Activated CD4-positive, alpha-beta T cell treated with anti-CD3 and anti-CD28 coated beads, Interleukin-2, amount 10 ng/mL, durations not matched to agents 7 days and 5 days (primary cell): ENCODE measurements around the gene DHRS4L2. TPM values are rescaled to one million over a fixed set of nuclear protein-coding genes. Genes with fewer than 3 reads are reported as not detected.
"Not testable (repeated sequence)": the region's sequence is repeated elsewhere in the genome, so short reads cannot be mapped to it uniquely, and the experiment has no call there.

Experiments used
- CTCF ChIA-PET: fragments of 350-600 bp; sonication (Branson Sonifier 250); formaldehyde crosslinking; loops from one replicate; lab custom pipeline; 2021; ENCODE audit warnings: antibody characterized with exemption; lab: Charles Lee
- POLR2A ChIA-PET: fragments of 350-600 bp; sonication (Branson Sonifier 250); formaldehyde crosslinking; loops from one replicate; lab custom pipeline; 2021; ENCODE audit warnings: antibody characterized with exemption; lab: Charles Lee
- DNase-seq: peaks from one replicate; pipeline ENCODE4 v3.0.0-alpha.2; 2020
- H3K27ac Mint-ChIP-seq: one replicate; pipeline ENCODE4 v1.8.0; 2021; ENCODE audit warnings: mild to moderate bottlenecking, moderate library complexity, mixed read lengths
- H3K27me3 Mint-ChIP-seq: one replicate; pipeline ENCODE4 v1.8.0; 2021; ENCODE audit warnings: mixed read lengths
- H3K36me3 Mint-ChIP-seq: one replicate; pipeline ENCODE4 v1.8.0; 2021; ENCODE audit warnings: low read depth, mixed read lengths
- H3K4me1 Mint-ChIP-seq: one replicate; pipeline ENCODE4 v1.8.0; 2021; ENCODE audit warnings: mixed read lengths
- H3K4me3 Mint-ChIP-seq: one replicate; pipeline ENCODE4 v1.8.0; 2021; ENCODE audit warnings: mild to moderate bottlenecking, moderate library complexity, mixed read lengths
- H3K9me3 Mint-ChIP-seq: one replicate; pipeline ENCODE4 v1.8.0; 2021; ENCODE audit warnings: mixed read lengths
- total RNA-seq, 2 experiments: library from RNA; stranded (reverse); gene quantifications; one replicate each; pipeline ENCODE4 v1.2.3, GENCODE V29; 2021

Gene DHRS4L2
- total RNA-seq, 2 experiments from 2014 or later: 22.5 to 24.8 TPM

GRCh38 chr14:24035769-24036168 lies 47.0 kb downstream of the DHRS4L2 start:
- peak overlapping the region; percentile 88 for H3K27ac Mint-ChIP-seq

GRCh38 chr14:24036169-24036962 lies 47.6 kb downstream of the DHRS4L2 start:
- Mint-ChIP-seq H3K27me3 (no peaks in the 10 kb centered on the region), H3K9me3 (peaks cover 21% of the 10 kb centered on the region), H3K4me3 (peak overlapping the region; percentile 87), H3K27ac (peak overlapping the region; percentile 88), H3K4me1 (peaks cover 21% of the 10 kb centered on the region), H3K36me3 (peaks cover 10% of the 10 kb centered on the region)
- DNase-seq: peak; percentile 77
- ChIA-PET CTCF (interaction anchor here (1.0 kb wide), 2 partner anchors 54 to 72 kb away, joined by 3 read pairs; no protein-coding TSS in a partner anchor), POLR2A (interaction anchor here (0.6 kb wide), 1 partner anchor 46 kb away, joined by 3 read pairs; no protein-coding TSS in a partner anchor)

More at GRCh38 chr14:24035769-24036168, 47.0 kb downstream of the DHRS4L2 start:
- Mint-ChIP-seq H3K36me3 (peaks cover 10% of the 10 kb centered on the region), H3K4me3 (peak overlapping the region; percentile 87), H3K9me3 (peaks cover 25% of the 10 kb centered on the region), H3K4me1 (peaks cover 21% of the 10 kb centered on the region)
- H3K27me3 Mint-ChIP-seq, DNase-seq: not testable (repeated sequence)
- POLR2A ChIA-PET: interaction anchor here (0.6 kb wide), 1 partner anchor 47 kb away, joined by 3 read pairs; no protein-coding TSS in a partner anchor
- CTCF ChIA-PET: interaction anchor here (1.0 kb wide), 2 partner anchors 55 to 73 kb away, joined by 3 read pairs; no protein-coding TSS in a partner anchor

- DNase-seq, H3K27me3 Mint-ChIP-seq, POLR2A ChIA-PET: not testable (repeated sequence)
- peak overlapping the region; percentile 87 for H3K4me3 Mint-ChIP-seq
- peaks cover 16% of the 10 kb centered on the region for H3K9me3 Mint-ChIP-seq
- H3K27ac Mint-ChIP-seq: peak overlapping the region; percentile 88
- peaks cover 10% of the 10 kb centered on the region for H3K36me3 Mint-ChIP-seq
- H3K4me1 Mint-ChIP-seq: peaks cover 21% of the 10 kb centered on the region
- CTCF ChIA-PET: interaction anchor here (1.0 kb wide), 1 partner anchor 53 kb away, joined by 3 read pairs; no protein-coding TSS in a partner anchor
Measured at GRCh38 chr14:24036963-24037657, 48.4 kb downstream of the DHRS4L2 start.

- Mint-ChIP-seq H3K27ac (no peak overlapping the region), H3K36me3 (peaks cover 8% of the 10 kb centered on the region), H3K27me3 (no peaks in the 10 kb centered on the region), H3K9me3 (peaks cover 11% of the 10 kb centered on the region), H3K4me1 (peaks cover 21% of the 10 kb centered on the region), H3K4me3 (no peak overlapping the region)
- DNase-seq: no peak
- ChIA-PET POLR2A (no interaction called here), CTCF (no interaction called here)
Measured at GRCh38 chr14:24037658-24038037, 48.9 kb downstream of the DHRS4L2 start.

- DNase-seq: no peak
- peaks cover 6% of the 10 kb centered on the region for H3K36me3 Mint-ChIP-seq
- ChIA-PET POLR2A (no interaction called here), CTCF (no interaction called here)
- peaks cover 21% of the 10 kb centered on the region for H3K4me1 Mint-ChIP-seq
- H3K4me3 Mint-ChIP-seq: no peak overlapping the region
- H3K9me3 Mint-ChIP-seq: peaks cover 5% of the 10 kb centered on the region
- peaks cover 2% of the 10 kb centered on the region for H3K27me3 Mint-ChIP-seq
- H3K27ac Mint-ChIP-seq: no peak overlapping the region
Measured at GRCh38 chr14:24038686-24039085, 50.0 kb downstream of the DHRS4L2 start.

GRCh38 chr14:24040692-24041091 lies 52.0 kb downstream of the DHRS4L2 start:
- ChIA-PET CTCF (interaction anchor here (1.6 kb wide), 1 partner anchor 391 kb away, joined by 3 read pairs; no protein-coding TSS in a partner anchor), POLR2A (no interaction called here)
- Mint-ChIP-seq H3K9me3 (no peaks in the 10 kb centered on the region), H3K27me3 (peaks cover 6% of the 10 kb centered on the region), H3K36me3 (no peaks in the 10 kb centered on the region), H3K27ac (no peak overlapping the region), H3K4me3 (no peak overlapping the region), H3K4me1 (peaks cover 17% of the 10 kb centered on the region)
- no peak for DNase-seq

- ChIA-PET POLR2A (no interaction called here), CTCF (interaction anchor here (1.4 to 2.4 kb wide), 2 partner anchors 11 to 47 kb away, joined by 4 to 6 read pairs; no protein-coding TSS in a partner anchor)
- Mint-ChIP-seq H3K36me3 (no peaks in the 10 kb centered on the region), H3K27me3 (peaks cover 10% of the 10 kb centered on the region), H3K4me1 (peaks cover 4% of the 10 kb centered on the region), H3K9me3 (no peaks in the 10 kb centered on the region), H3K4me3 (no peak overlapping the region), H3K27ac (no peak overlapping the region)
- no peak for DNase-seq
Measured at GRCh38 chr14:24042746-24043145, 54.0 kb downstream of the DHRS4L2 start.

GRCh38 chr14:24049002-24049401 lies 60.3 kb downstream of the DHRS4L2 start:
- CTCF ChIA-PET, DNase-seq, H3K9me3 Mint-ChIP-seq, H3K36me3 Mint-ChIP-seq, H3K4me3 Mint-ChIP-seq, H3K27ac Mint-ChIP-seq, POLR2A ChIA-PET: not testable (repeated sequence)
- Mint-ChIP-seq H3K4me1 (peaks cover 21% of the 10 kb centered on the region), H3K27me3 (peaks cover 42% of the 10 kb centered on the region)

GRCh38 chr14:24050753-24051152 lies 62.0 kb downstream of the DHRS4L2 start:
- H3K36me3 Mint-ChIP-seq, H3K27ac Mint-ChIP-seq, DNase-seq, POLR2A ChIA-PET, H3K9me3 Mint-ChIP-seq: not testable (repeated sequence)
- peak overlapping the region; percentile 73 for H3K4me3 Mint-ChIP-seq
- peaks cover 41% of the 10 kb centered on the region for H3K27me3 Mint-ChIP-seq
- CTCF ChIA-PET: interaction anchor here (0.8 to 1.1 kb wide), 2 partner anchors 44 to 58 kb away, joined by 3 read pairs; partner anchors contain the start of gene PCK2
- peaks cover 21% of the 10 kb centered on the region for H3K4me1 Mint-ChIP-seq

GRCh38 chr14:24051176-24051788 lies 62.6 kb downstream of the DHRS4L2 start:
- DNase-seq: no peak
- peak overlapping the region; percentile 82 for H3K27ac Mint-ChIP-seq

GRCh38 chr14:24051789-24052655 lies 63.3 kb downstream of the DHRS4L2 start, which contains the start of gene CARMIL3:
Gene CARMIL3, plus strand, starts transcription at chr14:24052009. Its CDS starts 145 bp downstream, at chr14:24052154.
- H3K4me1 Mint-ChIP-seq: peaks cover 21% of the 10 kb centered on the region
- H3K4me3 Mint-ChIP-seq: peak within 1 kb of the TSS; percentile 73
- no peaks in the 10 kb centered on the region for H3K9me3 Mint-ChIP-seq
- POLR2A ChIA-PET: interaction anchor here (0.6 kb wide), 2 partner anchors 9 to 55 kb away, joined by 3 to 4 read pairs; no protein-coding TSS in a partner anchor
- CTCF ChIA-PET: interaction anchor here (0.7 to 1.9 kb wide), 9 partner anchors 10 to 109 kb away, joined by 3 to 5 read pairs (median 4); partner anchors contain the start of genes CPNE6 and IRF9
- peaks cover 37% of the 10 kb centered on the region for H3K27me3 Mint-ChIP-seq
- peak within 1 kb of the TSS; percentile 82 for H3K27ac Mint-ChIP-seq
- peak; percentile 63 for DNase-seq
- no peaks in the 10 kb centered on the region for H3K36me3 Mint-ChIP-seq

More at GRCh38 chr14:24051176-24051788, 62.6 kb downstream of the DHRS4L2 start:
- Mint-ChIP-seq H3K4me1 (peaks cover 21% of the 10 kb centered on the region), H3K36me3 (no peaks in the 10 kb centered on the region), H3K9me3 (no peaks in the 10 kb centered on the region), H3K27me3 (peaks cover 40% of the 10 kb centered on the region), H3K4me3 (peak overlapping the region; percentile 73)
- POLR2A ChIA-PET: interaction anchor here (0.6 kb wide), 1 partner anchor 9 kb away, joined by 3 read pairs; no protein-coding TSS in a partner anchor
- CTCF ChIA-PET: interaction anchor here (0.7 to 1.9 kb wide), 8 partner anchors 10 to 110 kb away, joined by 3 to 5 read pairs (median 4); partner anchors contain the start of genes CPNE6, IRF9 and PCK2
